ENCODE data around the gene RANGAP1.

Gene RANGAP1

GRCh38 chr22:41280065-41280464 lies 5.9 kb downstream of the RANGAP1 start:
- no peak for DNase-seq (ENCODE audit: low read depth)
- no peak for TF ChIP-seq CTCF (IDR thresholded peaks at IDR 0.05; ENCODE audit: control insufficient read depth, insufficient read depth, low read depth, low read length, missing control alignments)
- no peak overlapping the region for H3K4me3 ChIP-seq (ENCODE audit: control insufficient read depth, low read depth, low read length)

- TF ChIP-seq CTCF (IDR thresholded peaks at IDR 0.05; ENCODE audit: control insufficient read depth, insufficient read depth, low read depth, low read length, missing control alignments), result no peak
- DNase-seq (ENCODE audit: low read depth), result no peak
- no peak overlapping the region for H3K4me3 ChIP-seq (ENCODE audit: control insufficient read depth, low read depth, low read length)
These were observed 11.1 kb downstream of the RANGAP1 start for GRCh38 chr22:41274856-41275255.

DNA sequence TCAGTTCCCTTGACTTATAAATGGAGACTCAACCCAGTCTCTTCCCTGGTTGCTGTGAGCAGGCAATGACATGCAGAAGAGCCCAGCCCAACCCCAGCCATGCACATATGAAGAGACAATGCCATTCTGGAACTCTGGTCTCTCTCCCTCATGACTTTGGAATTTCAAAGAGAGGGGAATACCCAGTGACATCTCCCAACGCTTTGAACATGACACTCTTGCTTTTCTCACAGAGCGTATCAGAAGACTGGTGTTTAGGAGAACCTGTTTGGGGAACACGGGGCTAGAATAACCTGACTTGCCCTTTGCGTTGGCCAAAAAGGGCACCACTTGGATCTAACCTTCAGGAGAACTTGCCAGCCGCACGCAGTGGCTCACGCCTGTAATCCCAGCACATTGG lies 12.9 kb downstream of the RANGAP1 start:
- no peak for DNase-seq (ENCODE audit: low read depth)
- no peak for TF ChIP-seq CTCF (IDR thresholded peaks at IDR 0.05; ENCODE audit: control insufficient read depth, insufficient read depth, low read depth, low read length, missing control alignments)
- no peak overlapping the region for H3K4me3 ChIP-seq (ENCODE audit: control insufficient read depth, low read depth, low read length)

DNA sequence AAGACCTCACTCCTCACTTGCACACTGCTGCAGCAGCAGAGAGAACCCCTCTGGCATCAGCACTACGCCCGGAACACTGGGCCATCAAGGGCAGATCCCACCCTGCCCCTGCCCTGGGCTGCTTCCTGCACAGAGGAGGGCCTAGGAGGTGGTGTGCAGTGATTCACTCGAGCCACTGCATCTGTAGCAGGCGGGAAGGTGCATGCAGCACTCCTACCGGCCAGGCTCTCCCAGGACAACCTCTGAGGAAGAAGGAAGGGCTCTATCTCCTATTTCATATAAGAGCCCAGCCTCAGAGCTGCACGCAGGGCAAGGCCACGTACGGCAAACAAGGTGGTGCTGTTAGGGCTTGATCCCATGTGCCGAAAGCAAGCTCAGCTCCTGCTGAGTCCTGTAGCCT lies 14.2 kb downstream of the RANGAP1 start:
- no peak for DNase-seq (ENCODE audit: low read depth)
- no peak for TF ChIP-seq CTCF (IDR thresholded peaks at IDR 0.05; ENCODE audit: control insufficient read depth, insufficient read depth, low read depth, low read length, missing control alignments)
- no peak overlapping the region for H3K4me3 ChIP-seq (ENCODE audit: control insufficient read depth, low read depth, low read length)

DNA sequence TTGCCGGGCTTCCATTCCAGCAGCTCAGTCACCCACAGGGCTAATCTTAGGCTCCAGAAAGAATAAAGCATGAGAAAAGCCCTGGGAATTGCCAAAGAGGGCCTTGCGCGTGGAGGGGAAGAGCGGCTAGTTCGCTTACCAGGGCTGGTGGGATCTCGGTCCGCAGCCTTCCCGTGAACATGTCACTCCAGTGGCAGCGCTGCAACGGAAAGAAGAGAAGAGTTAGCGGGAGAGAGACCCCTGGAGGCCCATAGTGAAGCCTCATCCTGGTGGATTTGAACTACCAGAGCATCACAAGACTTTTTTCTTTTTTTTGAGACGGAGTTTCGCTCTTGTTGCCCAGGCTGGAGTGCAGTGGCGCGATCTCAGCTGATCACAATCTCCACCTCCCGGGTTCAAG lies 18.0 kb downstream of the RANGAP1 start:
- no peak overlapping the region for H3K4me3 ChIP-seq (ENCODE audit: control insufficient read depth, low read depth, low read length)
- no peak for DNase-seq (ENCODE audit: low read depth)
- no peak for TF ChIP-seq CTCF (IDR thresholded peaks at IDR 0.05; ENCODE audit: control insufficient read depth, insufficient read depth, low read depth, low read length, missing control alignments)

DNA sequence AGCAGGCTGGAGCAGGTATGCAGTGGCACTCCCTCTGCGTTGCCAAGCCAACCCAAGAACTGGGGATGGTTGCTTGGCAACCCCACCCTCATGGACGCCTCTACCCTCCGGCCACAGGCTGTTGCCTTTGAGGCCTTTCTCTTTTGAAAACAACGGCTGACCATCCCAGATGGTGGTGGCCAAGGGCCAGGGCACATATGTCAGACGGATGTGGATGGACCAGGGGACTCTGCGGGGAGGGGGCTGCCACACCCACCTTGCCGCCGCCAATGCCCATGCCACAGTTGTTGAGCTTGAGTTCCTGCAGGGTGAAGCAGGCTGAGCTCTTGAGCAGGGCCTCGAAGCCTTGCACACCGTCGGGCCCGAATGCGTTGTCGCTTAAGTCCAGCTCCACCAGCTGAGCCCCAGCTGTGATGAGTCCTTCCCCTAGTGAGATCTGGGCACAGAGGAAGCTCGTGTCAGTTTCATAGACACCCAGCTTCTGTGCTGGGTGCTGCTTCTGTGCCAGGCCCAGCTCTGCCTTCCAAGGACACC lies 21.5 kb downstream of the RANGAP1 start:
- no peak for DNase-seq (ENCODE audit: low read depth)
- no peak overlapping the region for H3K4me3 ChIP-seq (ENCODE audit: control insufficient read depth, low read depth, low read length)
- no peak for TF ChIP-seq CTCF (IDR thresholded peaks at IDR 0.05; ENCODE audit: control insufficient read depth, insufficient read depth, low read depth, low read length, missing control alignments)

- DNase-seq (ENCODE audit: low read depth), result no peak
- H3K4me3 ChIP-seq (ENCODE audit: control insufficient read depth, low read depth, low read length), result no peak overlapping the region
- no peak for TF ChIP-seq CTCF (IDR thresholded peaks at IDR 0.05; ENCODE audit: control insufficient read depth, insufficient read depth, low read depth, low read length, missing control alignments)
These were observed 22.3 kb downstream of the RANGAP1 start for GRCh38 chr22:41263704-41264103.
